ENCODE measurements around the gene YIF1B. TPM values are rescaled to one million over a fixed set of nuclear protein-coding genes. Genes with fewer than 3 reads are reported as not detected.

YIF1B gene
- total and polyA plus RNA-seq, 2 of the 4 experiments (the other 2 are of a cell fraction): 72.2 to 165 TPM

GRCh38 chr19:38360839-38361631 lies 45.3 kb upstream of the YIF1B start:
- ChIA-PET CTCF (interaction anchor here (0.6 kb wide), 1 partner anchor 30 kb away, joined by 4 read pairs; no protein-coding TSS in a partner anchor), POLR2A (ENCODE audit: unreplicated experiment) (interaction anchor here (0.6 kb wide), 1 partner anchor 27 kb away, joined by 4 read pairs; no protein-coding TSS in a partner anchor)
- no peaks in the 10 kb centered on the region for H3K36me3 ChIP-seq (ENCODE audit: control insufficient read depth, insufficient read depth, low read length)
- H3K9ac ChIP-seq (ENCODE audit: low read depth, low read length): no peak overlapping the region
- H3K18ac ChIP-seq (ENCODE audit: low read depth, low read length): no peak overlapping the region
- H3K4me1 ChIP-seq (ENCODE audit: control insufficient read depth, insufficient read depth, low read length): no peaks in the 10 kb centered on the region
- H4K20me1 ChIP-seq (ENCODE audit: insufficient read depth, low read length): 0 out of 2 replicates have a peak, but pooled peaks cover 3% of the 10 kb centered on the region
- H3K9me3 ChIP-seq (ENCODE audit: control insufficient read depth, insufficient read depth, low read length): no peaks in the 10 kb centered on the region
- H3K4me3 ChIP-seq (ENCODE audit: insufficient read depth, low read depth, low read length): peak overlapping the region; percentile 66
- H4K91ac ChIP-seq (ENCODE audit: insufficient read depth, low read depth, low read length): no peak overlapping the region
- no peak overlapping the region for H2BK120ac ChIP-seq (ENCODE audit: low read depth, low read length)
- H3K27ac ChIP-seq (ENCODE audit: insufficient read depth, low read length): no peak overlapping the region
- peak overlapping the region; percentile 98 for H2AFZ ChIP-seq (replicated peaks; ENCODE audit: low read length, poor library complexity)
- no peak overlapping the region for H4K5ac ChIP-seq (ENCODE audit: low read depth, low read length)
- no peaks in the 10 kb centered on the region for H3K9me1 ChIP-seq (ENCODE audit: insufficient read depth, low read length)
- no peak overlapping the region for H2BK15ac ChIP-seq (ENCODE audit: low read depth, low read length)
- no peak for DNase-seq
- intact Hi-C loops (cut with micrococcal nuclease): no loop called here
- no peak overlapping the region for H2BK5ac ChIP-seq (ENCODE audit: low read depth, low read length, poor library complexity, severe bottlenecking)
- H4K8ac ChIP-seq (ENCODE audit: low read depth in 2 of 2, low read length in 2 of 2): no peak overlapping the region
- H2AK9ac ChIP-seq (replicated peaks; ENCODE audit: low read depth, low read length, poor library complexity): no peak overlapping the region
- no TSS peak for BruUV-seq (replicated peaks)
- H3K14ac ChIP-seq (replicated peaks; ENCODE audit: low read depth, low read length): no peak overlapping the region
- peak; percentile 1; the same call in 1 of the 2 replicates for ATAC-seq (ENCODE audit: low read depth)
- no peak overlapping the region for H3K23ac ChIP-seq (ENCODE audit: low read depth, low read length)
- no peak overlapping the region for H3K56ac ChIP-seq (ENCODE audit: extremely low read depth, insufficient read depth, low read length)
- no peaks in the 10 kb centered on the region for H3K79me1 ChIP-seq (ENCODE audit: low read depth in 1 of 2, low read length in 2 of 2)
- H2BK20ac ChIP-seq (ENCODE audit: low read depth, low read length): no peak overlapping the region
- 31% methylated on average over 16 of the region's 23 CpGs; no CpG with 5 or more reads in 1 of the 2 experiments for WGBS, 2 experiments (ENCODE audit: extremely low coverage in 2 of 2, insufficient read length in 1 of 2)
- dilution Hi-C loops (cut with HindIII; ENCODE audit: low sequenced_read_pairs, unreplicated experiment): no loop called here
- TF ChIP-seq CHD1 (IDR thresholded peaks at IDR 0.05; ENCODE audit: low read depth, low read length) (no peak), CEBPB (IDR thresholded peaks at IDR 0.05; ENCODE audit: low read depth, low read length) (no peak), MXI1 (IDR thresholded peaks at IDR 0.05; ENCODE audit: borderline replicate concordance, low read depth, low read length) (no peak), BHLHE40 (IDR thresholded peaks at IDR 0.05; ENCODE audit: low read depth, low read length) (no peak), SMC3 (IDR thresholded peaks at IDR 0.05; ENCODE audit: low read depth, low read length) (no peak), RFX5 (IDR thresholded peaks at IDR 0.05; ENCODE audit: low read depth, low read length) (no peak), FOS (IDR thresholded peaks at IDR 0.05; ENCODE audit: low read depth, low read length) (no peak), RAD21 (IDR thresholded peaks at IDR 0.05; ENCODE audit: low read length) (no peak), ELK1 (IDR thresholded peaks at IDR 0.05; ENCODE audit: borderline replicate concordance, low read depth, low read length) (no peak)
- TF ChIP-seq, protein P1, sequence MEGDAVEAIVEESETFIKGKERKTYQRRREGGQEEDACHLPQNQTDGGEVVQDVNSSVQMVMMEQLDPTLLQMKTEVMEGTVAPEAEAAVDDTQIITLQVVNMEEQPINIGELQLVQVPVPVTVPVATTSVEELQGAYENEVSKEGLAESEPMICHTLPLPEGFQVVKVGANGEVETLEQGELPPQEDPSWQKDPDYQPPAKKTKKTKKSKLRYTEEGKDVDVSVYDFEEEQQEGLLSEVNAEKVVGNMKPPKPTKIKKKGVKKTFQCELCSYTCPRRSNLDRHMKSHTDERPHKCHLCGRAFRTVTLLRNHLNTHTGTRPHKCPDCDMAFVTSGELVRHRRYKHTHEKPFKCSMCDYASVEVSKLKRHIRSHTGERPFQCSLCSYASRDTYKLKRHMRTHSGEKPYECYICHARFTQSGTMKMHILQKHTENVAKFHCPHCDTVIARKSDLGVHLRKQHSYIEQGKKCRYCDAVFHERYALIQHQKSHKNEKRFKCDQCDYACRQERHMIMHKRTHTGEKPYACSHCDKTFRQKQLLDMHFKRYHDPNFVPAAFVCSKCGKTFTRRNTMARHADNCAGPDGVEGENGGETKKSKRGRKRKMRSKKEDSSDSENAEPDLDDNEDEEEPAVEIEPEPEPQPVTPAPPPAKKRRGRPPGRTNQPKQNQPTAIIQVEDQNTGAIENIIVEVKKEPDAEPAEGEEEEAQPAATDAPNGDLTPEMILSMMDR (conservative IDR thresholded peaks at IDR 0.05; ENCODE audit: low read depth, low read length): no peak
- no peak overlapping the region for H2AK5ac ChIP-seq (ENCODE audit: low read depth, low read length)
- H3K4me2 ChIP-seq (ENCODE audit: low read depth, low read length): peak overlapping the region; percentile 85
- no peak overlapping the region for H3K4ac ChIP-seq (ENCODE audit: low read depth, low read length)
- in situ Hi-C loops (cut with MboI; ENCODE audit: low sequenced_read_pairs): no loop called here
- H3K27me3 ChIP-seq (ENCODE audit: control insufficient read depth, insufficient read depth, low read length): peaks cover 44% of the 10 kb centered on the region
